T-helper 1 cell treated with Interleukin-12 subunit alpha and Interleukin-12 subunit beta and Interleukin-4 antibody, amounts not matched to agents 30 μg/mL and 1 μg/mL, for 36 hours (primary cell): ENCODE data around the gene KIAA1217.

Experiments used
- H3K27ac Mint-ChIP-seq: one replicate; pipeline ENCODE4 v1.8.0; 2021; ENCODE audit warnings: mild to moderate bottlenecking, mixed read lengths
- H3K27me3 Mint-ChIP-seq: one replicate; pipeline ENCODE4 v1.8.0; 2021; ENCODE audit warnings: low read depth, mixed read lengths
- H3K36me3 Mint-ChIP-seq: one replicate; pipeline ENCODE4 v1.8.0; 2021; ENCODE audit warnings: low read depth, mixed read lengths
- H3K4me1 Mint-ChIP-seq: one replicate; pipeline ENCODE4 v1.8.0; 2021; ENCODE audit warnings: low read depth, mixed read lengths
- H3K4me3 Mint-ChIP-seq: one replicate; pipeline ENCODE4 v1.8.0; 2021; ENCODE audit warnings: mild to moderate bottlenecking, moderate library complexity, mixed read lengths
- H3K9me3 Mint-ChIP-seq: one replicate; pipeline ENCODE4 v1.8.0; 2021; ENCODE audit warnings: mixed read lengths

KIAA1217 gene

GRCh38 chr10:24382596-24382978 is 173.6 kb downstream of the KIAA1217 start:
- H3K36me3 Mint-ChIP-seq = peaks cover 3% of the 10 kb centered on the region
- H3K4me1 Mint-ChIP-seq = peaks cover 28% of the 10 kb centered on the region
- H3K27me3 Mint-ChIP-seq = no peaks in the 10 kb centered on the region
- no peaks in the 10 kb centered on the region for H3K9me3 Mint-ChIP-seq
- H3K4me3 Mint-ChIP-seq = no peak overlapping the region
- H3K27ac Mint-ChIP-seq = peak overlapping the region; percentile 86

GRCh38 chr10:24382979-24383663 is 174.2 kb downstream of the KIAA1217 start:
- Mint-ChIP-seq H3K27ac (peak overlapping the region; percentile 86), H3K36me3 (peaks cover 3% of the 10 kb centered on the region), H3K27me3 (no peaks in the 10 kb centered on the region), H3K4me1 (peaks cover 28% of the 10 kb centered on the region), H3K4me3 (no peak overlapping the region), H3K9me3 (no peaks in the 10 kb centered on the region)

GRCh38 chr10:24383681-24384106 is 174.8 kb downstream of the KIAA1217 start:
- H3K9me3 Mint-ChIP-seq = no peaks in the 10 kb centered on the region
- peak overlapping the region; percentile 86 for H3K27ac Mint-ChIP-seq
- H3K4me3 Mint-ChIP-seq = no peak overlapping the region
- no peaks in the 10 kb centered on the region for H3K27me3 Mint-ChIP-seq
- peaks cover 3% of the 10 kb centered on the region for H3K36me3 Mint-ChIP-seq
- peaks cover 24% of the 10 kb centered on the region for H3K4me1 Mint-ChIP-seq

- H3K9me3 Mint-ChIP-seq = no peaks in the 10 kb centered on the region
- no peak overlapping the region for H3K4me3 Mint-ChIP-seq
- no peak overlapping the region for H3K27ac Mint-ChIP-seq
- peaks cover 24% of the 10 kb centered on the region for H3K4me1 Mint-ChIP-seq
- H3K27me3 Mint-ChIP-seq = no peaks in the 10 kb centered on the region
- H3K36me3 Mint-ChIP-seq = peaks cover 3% of the 10 kb centered on the region
Observed at GRCh38 chr10:24384954-24385353, 176.0 kb downstream of the KIAA1217 start.

- H3K9me3 Mint-ChIP-seq = no peaks in the 10 kb centered on the region
- no peaks in the 10 kb centered on the region for H3K27me3 Mint-ChIP-seq
- H3K36me3 Mint-ChIP-seq = peaks cover 3% of the 10 kb centered on the region
- H3K27ac Mint-ChIP-seq = no peak overlapping the region
- peaks cover 24% of the 10 kb centered on the region for H3K4me1 Mint-ChIP-seq
- H3K4me3 Mint-ChIP-seq = no peak overlapping the region
Observed at GRCh38 chr10:24385776-24386175, 176.8 kb downstream of the KIAA1217 start.

GRCh38 chr10:24390146-24390700 is 181.3 kb downstream of the KIAA1217 start:
- Mint-ChIP-seq H3K4me3 (no peak overlapping the region), H3K27ac (no peak overlapping the region), H3K36me3 (peaks cover 3% of the 10 kb centered on the region), H3K4me1 (peaks cover 1% of the 10 kb centered on the region), H3K27me3 (peaks cover 5% of the 10 kb centered on the region), H3K9me3 (no peaks in the 10 kb centered on the region)

- Mint-ChIP-seq H3K9me3 (no peaks in the 10 kb centered on the region), H3K27me3 (peaks cover 5% of the 10 kb centered on the region), H3K36me3 (peaks cover 3% of the 10 kb centered on the region), H3K27ac (no peak overlapping the region), H3K4me1 (no peaks in the 10 kb centered on the region), H3K4me3 (no peak overlapping the region)
Observed at GRCh38 chr10:24390746-24391145, 181.8 kb downstream of the KIAA1217 start.

GRCh38 chr10:24393201-24393600 is 184.3 kb downstream of the KIAA1217 start:
- Mint-ChIP-seq H3K4me1 (no peaks in the 10 kb centered on the region), H3K9me3 (no peaks in the 10 kb centered on the region), H3K27ac (no peak overlapping the region), H3K4me3 (no peak overlapping the region), H3K36me3 (no peaks in the 10 kb centered on the region), H3K27me3 (peaks cover 22% of the 10 kb centered on the region)

GRCh38 chr10:24394461-24395190 is 185.7 kb downstream of the KIAA1217 start:
- H3K4me1 Mint-ChIP-seq = no peaks in the 10 kb centered on the region
- no peaks in the 10 kb centered on the region for H3K9me3 Mint-ChIP-seq
- no peak overlapping the region for H3K4me3 Mint-ChIP-seq
- H3K36me3 Mint-ChIP-seq = no peaks in the 10 kb centered on the region
- peaks cover 24% of the 10 kb centered on the region for H3K27me3 Mint-ChIP-seq
- no peak overlapping the region for H3K27ac Mint-ChIP-seq

- H3K27ac Mint-ChIP-seq = no peak overlapping the region
- H3K4me1 Mint-ChIP-seq = no peaks in the 10 kb centered on the region
- no peaks in the 10 kb centered on the region for H3K9me3 Mint-ChIP-seq
- peaks cover 34% of the 10 kb centered on the region for H3K27me3 Mint-ChIP-seq
- no peaks in the 10 kb centered on the region for H3K36me3 Mint-ChIP-seq
- H3K4me3 Mint-ChIP-seq = no peak overlapping the region
Observed at GRCh38 chr10:24396396-24396795, 187.5 kb downstream of the KIAA1217 start.

- Mint-ChIP-seq H3K27me3 (peaks cover 39% of the 10 kb centered on the region), H3K36me3 (no peaks in the 10 kb centered on the region), H3K4me1 (no peaks in the 10 kb centered on the region), H3K27ac (no peak overlapping the region), H3K9me3 (no peaks in the 10 kb centered on the region), H3K4me3 (no peak overlapping the region)
Observed at GRCh38 chr10:24397662-24398061, 188.7 kb downstream of the KIAA1217 start.

GRCh38 chr10:24404567-24404966 is 195.6 kb downstream of the KIAA1217 start:
- Mint-ChIP-seq H3K27ac (no peak overlapping the region), H3K36me3 (no peaks in the 10 kb centered on the region), H3K4me1 (no peaks in the 10 kb centered on the region), H3K9me3 (no peaks in the 10 kb centered on the region), H3K4me3 (no peak overlapping the region), H3K27me3 (peaks cover 31% of the 10 kb centered on the region)

GRCh38 chr10:24405635-24406034 is 196.7 kb downstream of the KIAA1217 start:
- Mint-ChIP-seq H3K4me3 (no peak overlapping the region), H3K36me3 (no peaks in the 10 kb centered on the region), H3K27ac (no peak overlapping the region), H3K27me3 (peaks cover 28% of the 10 kb centered on the region), H3K4me1 (no peaks in the 10 kb centered on the region), H3K9me3 (no peaks in the 10 kb centered on the region)

- Mint-ChIP-seq H3K4me1 (no peaks in the 10 kb centered on the region), H3K9me3 (no peaks in the 10 kb centered on the region), H3K4me3 (no peak overlapping the region), H3K36me3 (no peaks in the 10 kb centered on the region), H3K27me3 (peaks cover 17% of the 10 kb centered on the region), H3K27ac (no peak overlapping the region)
Observed at GRCh38 chr10:24406809-24407483, 198.0 kb downstream of the KIAA1217 start.
